Tongue (tissue), 2 donors: ENCODE results near the gene CSNK2A3. TPM values are rescaled to one million over a fixed set of nuclear protein-coding genes. Genes with fewer than 3 reads are reported as not detected.

Experiments
- DNase-seq: peaks from one replicate; pipeline ENCODE4 v3.0.0-alpha.2; 2015
- total RNA-seq: library from RNA; depleted of rRNA; stranded (reverse); fragments of >200 nt; gene quantifications from one replicate; pipeline ENCODE4 v1.2.3, GENCODE V29; 2014

The CSNK2A3 gene
- total RNA-seq, 1 donor from 2014 or later: 3.9 TPM

DNA sequence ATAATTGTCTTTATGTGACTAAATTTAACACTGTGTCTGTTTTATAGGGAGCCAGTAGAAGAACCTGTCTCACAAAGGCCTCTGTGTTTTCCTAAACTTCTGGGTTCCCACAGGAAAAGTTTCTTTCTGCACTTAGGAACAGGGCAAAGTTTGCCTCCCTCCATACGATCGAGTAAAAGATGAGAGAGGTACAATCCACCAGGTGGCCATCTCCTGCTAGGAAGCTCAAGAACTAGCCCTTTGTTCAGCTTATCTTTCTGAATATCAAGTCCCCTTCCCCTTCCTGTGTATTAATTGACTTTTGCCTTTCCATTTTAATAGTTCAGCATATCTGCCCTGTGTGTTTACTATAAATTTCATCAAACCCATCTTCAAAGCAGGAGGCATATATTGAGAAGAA lies 18.0 kb downstream of the CSNK2A3 start:
- no peak for DNase-seq

DNA sequence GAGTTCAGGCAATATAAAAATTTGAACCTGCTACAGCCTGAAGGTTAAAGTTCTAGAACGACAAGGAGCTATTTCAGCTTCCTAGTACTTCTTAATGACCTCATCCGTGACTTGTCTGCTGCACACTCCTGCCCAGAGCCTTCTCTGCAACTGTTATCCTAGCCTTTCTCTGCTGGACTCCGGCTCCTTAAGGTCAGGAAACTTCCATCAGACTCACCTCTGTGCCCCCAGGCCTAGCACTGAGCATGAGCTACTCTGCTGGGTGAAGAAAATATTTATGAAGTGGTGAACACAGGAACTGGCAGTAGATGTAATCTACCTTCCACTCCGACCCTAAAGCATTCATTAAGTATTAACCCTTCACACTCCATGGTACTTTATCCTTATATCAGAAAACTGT lies 18.4 kb downstream of the CSNK2A3 start:
- no peak for DNase-seq

DNA sequence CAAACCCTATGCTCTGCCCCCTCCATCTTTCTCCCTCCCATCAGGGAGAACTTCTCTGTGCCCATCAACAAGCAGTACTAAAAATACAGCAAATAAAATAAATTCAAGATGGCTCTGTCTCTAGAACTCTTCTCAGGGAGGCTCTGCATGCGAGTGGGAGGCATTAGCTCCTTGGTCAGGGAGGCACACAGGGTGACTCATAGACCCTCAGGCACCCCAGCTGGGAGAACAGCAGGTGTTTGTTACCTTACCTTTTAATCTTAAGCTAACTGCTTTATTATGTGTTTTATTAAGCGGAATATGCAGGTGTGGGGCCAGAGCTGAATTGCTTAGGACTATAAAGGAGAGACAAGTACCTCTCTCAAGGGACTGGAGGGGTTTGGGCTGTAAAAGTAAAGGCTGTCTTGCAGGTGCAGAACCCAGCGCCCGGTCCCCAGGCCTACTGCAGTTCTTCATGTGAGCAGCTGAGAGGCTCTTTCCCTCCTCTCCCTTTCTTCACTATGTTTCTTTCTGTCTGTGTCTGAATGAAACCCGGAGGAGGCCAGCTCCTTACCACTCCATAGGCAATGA lies 20.8 kb downstream of the CSNK2A3 start:
- no peak for DNase-seq

DNA sequence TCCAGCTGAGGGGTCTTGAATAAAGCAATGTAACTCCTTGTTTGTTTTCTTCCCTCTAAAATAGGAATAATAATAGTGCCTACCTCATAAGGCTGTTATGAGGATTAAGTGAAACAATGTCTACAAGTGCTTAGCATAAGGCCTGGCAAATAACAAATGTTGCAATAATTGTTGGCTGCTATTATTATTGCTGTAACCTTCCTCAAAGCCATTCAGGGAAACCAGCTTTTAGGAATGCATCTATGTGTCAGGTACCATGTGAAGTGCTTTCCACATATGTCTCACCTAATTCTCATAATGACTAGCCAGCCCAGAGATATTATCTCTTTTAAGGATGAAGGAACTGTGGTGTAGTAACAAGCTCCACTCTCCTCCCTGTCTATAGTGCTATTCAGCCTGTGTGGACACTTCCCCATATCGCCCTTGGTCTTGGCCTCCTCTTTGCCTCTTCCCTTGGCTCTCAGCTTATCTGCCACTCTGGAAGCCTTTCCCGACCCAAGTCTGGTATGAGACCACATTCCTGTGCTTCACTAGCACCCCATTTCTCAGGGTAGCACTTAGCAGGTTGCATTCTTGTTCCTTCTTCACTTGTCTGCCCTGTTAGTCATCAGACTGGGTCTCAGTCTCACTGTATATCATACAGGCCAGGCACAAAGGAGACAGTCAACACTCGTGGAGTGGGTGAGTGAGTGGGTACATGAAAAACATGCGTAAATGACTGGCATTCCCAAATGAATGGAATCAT lies 23.8 kb downstream of the CSNK2A3 start:
- no peak for DNase-seq

DNA sequence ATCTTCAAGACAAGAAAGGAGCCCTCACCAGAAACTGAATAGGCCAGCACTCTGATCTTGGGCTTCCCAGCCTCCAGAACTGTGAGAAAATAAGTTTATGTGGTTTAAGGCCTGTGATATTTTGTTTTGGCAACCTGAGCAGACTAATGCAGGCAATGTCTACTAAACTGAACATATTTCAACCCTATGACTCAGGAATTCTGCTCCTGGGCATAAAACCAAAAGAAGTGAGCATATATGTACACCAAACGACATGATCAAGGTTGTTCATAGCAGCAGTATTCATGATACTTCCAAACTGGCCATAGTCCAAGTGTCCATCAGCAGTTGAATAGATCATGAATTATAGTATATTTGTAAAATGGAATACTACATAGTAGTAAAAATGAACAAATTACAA lies 29.0 kb downstream of the CSNK2A3 start:
- DNase-seq: no peak

DNA sequence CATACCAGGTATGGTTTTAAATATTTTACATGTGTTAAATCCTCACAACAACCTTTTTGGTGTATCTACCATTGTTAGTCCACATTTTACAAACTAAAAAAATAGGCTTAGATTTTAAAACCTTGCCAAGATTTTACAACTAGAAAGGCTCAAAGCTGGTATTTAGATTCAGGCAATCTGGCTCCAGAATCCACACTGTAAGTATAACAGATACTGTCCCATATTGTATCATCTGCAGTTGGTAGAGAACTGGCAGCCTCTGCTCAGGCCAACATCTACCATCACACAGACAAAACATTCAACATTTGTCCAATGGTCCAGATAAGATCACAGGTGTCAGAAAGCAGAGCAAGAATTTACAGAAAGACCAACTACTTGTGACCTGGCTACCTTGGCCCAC lies 30.9 kb downstream of the CSNK2A3 start:
- DNase-seq: no peak

DNA sequence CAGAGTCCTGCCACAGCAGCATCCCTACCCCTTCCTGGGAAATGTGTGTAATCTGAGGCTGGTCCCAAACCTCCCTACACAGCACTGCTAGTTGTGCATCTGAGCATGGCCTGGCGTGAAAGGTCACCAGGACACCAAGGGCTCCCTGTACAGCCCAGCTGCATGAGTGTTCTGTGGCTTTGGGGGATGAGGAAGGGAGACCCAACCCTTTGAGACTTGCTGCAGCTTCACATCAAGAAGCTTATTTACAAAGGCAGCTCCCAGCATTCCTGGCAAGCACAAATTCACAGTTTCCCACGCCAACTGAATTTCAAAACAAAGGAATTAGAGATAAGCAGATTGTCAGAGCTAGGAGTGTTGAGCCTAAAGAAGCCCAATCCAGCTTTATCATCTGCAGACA lies 32.2 kb downstream of the CSNK2A3 start:
- peak; percentile 20 for DNase-seq

DNA sequence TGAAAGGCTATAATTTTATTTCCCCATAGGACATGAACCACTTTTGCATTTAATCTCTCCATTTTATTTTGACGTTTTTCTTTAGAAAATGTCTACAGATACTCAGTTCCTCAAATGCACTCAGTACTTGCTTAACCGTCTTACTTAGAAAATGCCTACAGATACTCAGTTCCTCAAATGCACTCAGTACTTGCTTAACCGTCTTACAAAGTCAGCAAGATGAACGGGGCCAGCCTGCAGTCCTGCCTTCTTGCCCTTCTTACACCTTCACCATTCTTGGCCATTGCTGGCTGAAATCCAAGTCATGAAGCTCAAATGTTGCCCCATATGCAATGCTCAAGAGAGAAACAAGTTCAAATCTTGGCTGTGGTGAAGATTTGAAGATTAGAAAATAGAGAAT lies 34.1 kb downstream of the CSNK2A3 start:
- DNase-seq: no peak

DNA sequence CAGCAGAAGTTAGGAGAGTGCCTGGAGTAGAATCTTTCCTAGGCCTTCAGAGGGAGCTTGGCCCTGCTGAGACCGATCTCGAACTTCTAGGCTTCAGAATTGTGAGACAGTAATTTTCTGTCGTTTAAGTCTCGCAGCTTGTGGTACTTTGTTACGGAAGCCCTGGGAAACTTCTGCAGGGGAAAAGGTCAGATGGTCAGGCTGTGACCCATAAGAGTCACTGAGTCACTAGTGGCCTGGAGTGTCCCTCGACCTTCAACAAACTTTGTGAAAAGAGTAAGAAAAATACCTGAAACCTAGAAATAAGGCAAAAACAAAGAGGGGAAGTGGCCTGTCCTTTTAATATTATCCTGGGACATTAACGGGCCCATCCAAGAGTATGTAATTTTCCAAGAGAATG lies 34.6 kb downstream of the CSNK2A3 start:
- no peak for DNase-seq

DNA sequence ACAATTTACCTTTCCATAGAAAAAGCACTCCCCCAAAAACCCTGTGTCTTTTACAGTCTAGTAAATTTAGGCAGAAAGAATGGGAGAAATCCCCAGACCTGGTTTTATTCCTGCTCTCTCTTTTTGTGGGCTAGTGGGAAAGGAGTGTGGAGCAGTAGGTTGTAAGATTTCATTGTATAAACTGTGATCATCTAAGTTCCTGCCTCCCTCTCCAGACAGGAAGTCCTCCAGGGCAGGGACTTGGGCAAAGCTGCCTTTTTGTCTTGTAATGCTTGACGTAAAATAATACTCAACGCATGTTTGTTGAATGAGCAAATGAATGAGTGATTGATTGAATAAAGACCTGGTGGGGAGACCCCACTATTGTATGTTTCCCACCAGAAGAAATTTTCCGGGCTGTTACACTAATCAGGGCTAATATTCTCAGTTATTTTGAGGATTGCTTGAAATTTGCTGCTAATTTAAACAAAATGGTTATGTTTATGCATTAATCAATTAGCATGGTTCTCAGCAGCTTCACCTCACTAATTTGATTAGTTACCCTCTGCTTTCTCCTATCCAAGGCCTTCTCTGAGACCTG lies 36.3 kb downstream of the CSNK2A3 start:
- peak; percentile 70 for DNase-seq

DNA sequence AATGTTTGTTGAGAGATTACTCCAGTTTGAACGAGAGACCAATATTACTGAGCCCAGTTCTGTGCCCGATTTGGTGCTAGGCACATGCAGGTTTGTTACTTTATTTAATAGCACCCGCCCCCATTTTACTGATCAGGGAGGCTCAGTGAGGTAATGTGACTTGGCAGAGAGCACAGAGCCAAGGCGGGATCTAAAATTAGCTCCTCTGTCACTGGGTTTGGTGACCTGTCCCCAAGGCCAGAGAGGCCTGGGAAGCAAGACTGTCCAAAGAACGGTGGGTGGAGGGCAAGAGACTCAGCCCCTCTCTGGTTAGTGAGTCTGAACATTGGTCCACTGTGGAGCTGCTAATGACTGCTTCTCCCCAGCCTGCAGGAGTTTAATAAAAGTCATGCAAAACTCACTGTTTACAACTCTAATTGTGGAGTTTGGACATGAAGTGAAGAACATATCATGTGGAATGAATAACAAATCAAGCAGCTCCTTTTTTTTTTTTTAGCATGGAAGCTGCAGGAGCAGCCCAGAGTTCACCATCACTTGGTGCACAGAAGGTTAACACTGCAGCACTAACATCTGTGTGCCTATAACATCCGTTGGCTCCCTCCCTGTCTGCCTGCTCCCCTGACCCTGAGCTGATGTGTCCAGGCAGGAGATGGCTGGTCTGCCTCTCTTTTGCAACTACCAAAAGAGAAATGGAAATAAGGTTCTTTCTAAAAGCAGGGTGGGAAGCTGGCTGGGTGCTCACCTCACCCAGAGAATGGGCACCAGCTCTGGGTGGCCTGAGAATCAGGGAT lies 39.0 kb downstream of the CSNK2A3 start:
- DNase-seq: peak; percentile 29

DNA sequence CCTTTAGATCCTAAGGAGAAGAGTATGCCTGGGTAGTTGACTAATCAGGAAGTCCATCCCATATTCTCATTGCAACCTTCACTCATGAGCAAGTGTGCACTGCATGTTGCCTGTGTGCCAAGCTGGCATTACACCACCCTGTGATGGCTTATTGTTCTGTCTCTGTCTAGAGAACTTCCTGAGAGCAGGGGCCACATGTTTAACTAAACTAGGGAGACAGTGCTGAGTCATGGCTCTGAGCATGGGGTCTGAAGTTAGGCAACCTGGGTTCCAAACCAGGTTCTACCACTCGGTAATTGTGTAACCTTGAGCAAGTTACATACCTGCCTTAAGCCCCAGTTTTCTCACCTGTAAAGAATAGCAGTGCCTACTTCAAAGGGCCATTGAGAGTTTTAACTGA lies 39.6 kb downstream of the CSNK2A3 start:
- no peak for DNase-seq

DNA sequence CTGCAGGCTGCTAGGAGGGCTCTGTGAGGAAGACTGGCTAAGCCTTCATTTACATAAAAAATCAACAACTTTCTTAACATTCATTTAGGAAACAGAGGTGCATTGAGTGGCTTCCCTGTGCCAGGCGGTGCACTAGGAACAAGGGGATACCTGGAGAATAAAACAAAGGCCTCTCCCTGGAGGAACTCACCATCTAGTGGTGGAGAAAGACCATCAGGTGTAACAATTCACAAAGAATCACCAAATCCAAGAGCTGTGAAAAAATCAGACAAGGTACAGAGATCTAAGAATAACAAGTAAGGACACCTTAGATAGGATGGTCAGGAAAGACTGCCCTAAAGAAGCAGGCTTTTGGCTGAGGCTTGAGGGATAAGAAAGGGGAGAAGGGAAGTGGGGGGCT lies 40.3 kb downstream of the CSNK2A3 start:
- no peak for DNase-seq

DNA sequence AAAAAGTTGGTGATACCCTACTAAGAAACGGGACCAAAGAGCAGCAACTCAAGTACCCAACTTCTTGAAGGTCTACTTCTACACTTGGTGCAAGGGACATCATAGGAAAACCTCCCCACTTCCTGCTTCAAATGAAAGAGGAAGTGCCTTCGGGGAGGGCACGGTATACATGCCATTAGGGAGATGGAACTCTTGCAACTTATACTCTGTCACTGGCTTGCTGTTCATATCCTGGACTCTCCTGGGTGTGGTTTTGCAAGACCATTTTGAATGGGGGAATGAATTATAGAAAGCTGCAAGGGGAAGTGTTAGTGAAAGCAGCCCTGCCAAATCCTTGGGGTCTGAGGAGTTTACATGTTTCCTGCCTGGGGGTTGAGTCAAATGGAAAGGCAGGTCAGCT lies 41.9 kb downstream of the CSNK2A3 start:
- DNase-seq: no peak

DNA sequence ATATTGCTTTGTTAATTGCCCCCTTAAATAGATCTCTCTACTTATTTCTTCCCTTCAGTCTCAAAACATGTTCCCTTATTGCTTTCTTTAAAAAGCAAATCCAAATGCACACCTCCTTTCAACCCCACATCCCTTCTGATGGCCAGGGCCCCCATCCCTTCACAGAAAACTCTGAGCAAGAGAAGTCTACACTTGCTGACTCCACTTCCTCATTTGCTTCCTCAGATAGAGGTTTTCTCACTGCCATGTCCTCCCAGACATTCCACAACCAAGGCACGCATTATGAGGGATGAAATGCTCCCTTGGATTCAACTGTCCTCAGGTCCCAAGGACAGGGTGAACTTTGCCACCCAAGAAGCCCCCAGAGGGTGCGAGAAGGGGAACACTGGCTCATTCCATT lies 43.1 kb downstream of the CSNK2A3 start:
- DNase-seq: no peak

DNA sequence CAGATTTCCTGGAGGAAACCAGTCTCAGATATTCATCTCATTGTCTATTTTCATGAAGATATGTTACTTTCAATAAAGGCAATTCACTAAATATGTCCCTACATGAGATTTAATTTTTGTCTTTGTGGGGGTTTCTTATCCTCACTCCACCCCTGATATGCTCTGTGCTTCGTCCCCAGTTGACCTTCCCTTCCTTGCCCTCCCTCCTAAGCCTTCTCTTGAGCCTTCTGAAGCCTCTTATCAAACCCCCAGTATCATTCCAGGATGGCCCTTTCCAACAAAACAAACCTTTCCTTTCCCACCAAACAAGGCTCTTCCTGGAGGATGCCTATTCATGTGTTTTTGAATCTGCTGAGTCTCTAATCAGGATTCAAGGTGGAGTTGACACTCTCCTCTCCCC lies 44.8 kb downstream of the CSNK2A3 start:
- no peak for DNase-seq

DNA sequence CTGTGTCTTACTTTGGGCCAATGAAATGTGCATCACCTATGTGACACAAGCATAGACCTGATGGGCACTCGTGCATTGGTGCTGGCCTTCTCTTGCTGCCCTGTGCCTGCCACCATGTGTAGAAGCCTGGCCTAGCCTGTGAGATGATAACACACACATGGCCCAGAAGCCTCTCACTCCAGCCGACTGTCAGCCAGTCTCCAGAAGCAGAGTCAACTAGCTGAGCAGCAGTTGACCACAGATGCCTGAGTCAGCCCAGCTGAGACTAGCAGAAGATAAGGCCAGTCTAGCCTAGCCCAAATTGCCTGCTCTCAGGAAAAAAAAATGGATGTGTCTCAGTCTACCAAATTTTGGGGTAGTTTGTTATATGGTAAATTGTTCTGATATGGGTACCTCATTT lies 46.2 kb downstream of the CSNK2A3 start:
- no peak for DNase-seq

DNA sequence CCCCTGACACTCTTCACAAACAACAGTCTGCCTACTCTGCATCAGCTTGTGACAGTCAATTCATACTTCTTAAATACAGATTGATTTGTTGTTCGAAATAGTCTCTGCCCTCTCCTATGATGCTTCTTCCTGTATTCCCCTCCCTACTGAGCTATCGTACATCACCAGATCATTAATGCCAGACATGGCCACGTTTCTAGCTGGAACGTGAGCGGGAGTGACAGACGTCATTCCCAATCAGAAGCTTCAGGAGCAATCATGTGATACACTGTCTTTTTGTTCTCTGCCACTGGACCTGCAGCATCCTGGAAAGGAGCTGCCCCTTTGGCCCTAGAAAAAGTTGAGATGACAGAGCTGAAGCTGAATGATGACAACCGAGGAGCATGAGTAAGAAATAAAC lies 48.5 kb downstream of the CSNK2A3 start:
- DNase-seq: no peak

DNA sequence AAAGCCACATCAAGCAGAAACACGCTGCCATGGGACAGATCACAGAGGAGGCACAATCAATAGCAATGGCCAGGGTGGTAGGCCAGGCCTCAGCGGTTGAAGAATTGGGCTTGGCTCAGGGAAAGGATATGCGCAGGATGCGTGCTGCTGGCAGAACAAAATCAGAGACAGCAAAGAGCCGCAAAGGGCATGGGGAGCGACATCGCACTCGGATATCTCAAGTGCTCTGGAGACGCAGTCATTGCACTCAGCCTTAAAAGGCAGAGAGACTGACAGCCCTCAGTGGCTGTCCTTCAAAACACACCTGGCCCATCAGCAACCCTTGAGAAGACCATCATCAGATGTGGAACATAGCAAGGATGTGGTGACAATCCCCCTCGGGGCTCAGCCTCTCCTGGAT lies 50.5 kb downstream of the CSNK2A3 start:
- no peak for DNase-seq
